Gastroesophageal sphincter (tissue), 3 donors: ENCODE measurements around the gene NXPH4.

Source experiments
- EP300 ChIP-seq: sonication (generic); formaldehyde crosslinking; IDR thresholded peaks from one replicate; pipeline ENCODE4 v1.6.1; 2017; ENCODE audit warnings: antibody characterized with exemption, mild to moderate bottlenecking
- TF ChIP-seq, protein P1 (sequence below), 4 experiments: fragments of 200-600 bp in 2 of 4; fragments of 450-650 bp in 2 of 4; sonication (generic) in 1 of 4; IDR thresholded peaks; one replicate each; pipeline ENCODE4 v1.5.1; 2017 to 2019; ENCODE audit warnings: antibody characterized with exemption in 4 of 4, mild to moderate bottlenecking in 2 of 4, moderate library complexity in 2 of 4

DNA sequence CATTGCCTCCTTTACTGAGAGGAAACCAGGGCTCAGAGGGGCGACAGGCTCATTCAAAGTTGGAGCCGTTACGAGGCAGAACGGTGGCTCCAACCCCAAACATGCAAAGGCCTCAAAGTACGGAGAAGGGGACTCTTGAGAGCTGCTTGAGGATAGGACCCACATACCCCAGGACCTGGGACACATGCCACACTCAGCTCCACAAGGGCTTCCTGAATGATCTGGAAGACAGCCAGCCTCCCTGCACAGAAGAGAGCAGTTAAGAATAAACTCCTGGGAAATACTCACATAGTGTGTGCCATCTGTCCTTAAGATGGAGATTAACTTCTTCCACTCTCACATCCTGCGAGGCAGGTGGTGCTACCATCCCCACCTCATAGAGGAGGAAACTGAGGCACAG is 26.6 kb upstream of the NXPH4 start:
- TF ChIP-seq, protein P1, sequence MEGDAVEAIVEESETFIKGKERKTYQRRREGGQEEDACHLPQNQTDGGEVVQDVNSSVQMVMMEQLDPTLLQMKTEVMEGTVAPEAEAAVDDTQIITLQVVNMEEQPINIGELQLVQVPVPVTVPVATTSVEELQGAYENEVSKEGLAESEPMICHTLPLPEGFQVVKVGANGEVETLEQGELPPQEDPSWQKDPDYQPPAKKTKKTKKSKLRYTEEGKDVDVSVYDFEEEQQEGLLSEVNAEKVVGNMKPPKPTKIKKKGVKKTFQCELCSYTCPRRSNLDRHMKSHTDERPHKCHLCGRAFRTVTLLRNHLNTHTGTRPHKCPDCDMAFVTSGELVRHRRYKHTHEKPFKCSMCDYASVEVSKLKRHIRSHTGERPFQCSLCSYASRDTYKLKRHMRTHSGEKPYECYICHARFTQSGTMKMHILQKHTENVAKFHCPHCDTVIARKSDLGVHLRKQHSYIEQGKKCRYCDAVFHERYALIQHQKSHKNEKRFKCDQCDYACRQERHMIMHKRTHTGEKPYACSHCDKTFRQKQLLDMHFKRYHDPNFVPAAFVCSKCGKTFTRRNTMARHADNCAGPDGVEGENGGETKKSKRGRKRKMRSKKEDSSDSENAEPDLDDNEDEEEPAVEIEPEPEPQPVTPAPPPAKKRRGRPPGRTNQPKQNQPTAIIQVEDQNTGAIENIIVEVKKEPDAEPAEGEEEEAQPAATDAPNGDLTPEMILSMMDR (IDR thresholded peaks at IDR 0.05) = no peak
- no peak for TF ChIP-seq EP300
